NCI-H1092 treated with DMSO at 0.1 percent for 48 hours (cell line): ENCODE results near the gene HNRNPA1.
A peak's percentile ranks its signal among the peaks of the same experiment; 100 is the strongest.
"Not testable (repeated sequence)": the region's sequence is repeated elsewhere in the genome, so short reads cannot be mapped to it uniquely, and the experiment has no call there.

Experiments
- DNase-seq: peaks from one replicate; lab custom pipeline; 2025; lab: John Stamatoyannopoulos, UW

The HNRNPA1 gene

DNA sequence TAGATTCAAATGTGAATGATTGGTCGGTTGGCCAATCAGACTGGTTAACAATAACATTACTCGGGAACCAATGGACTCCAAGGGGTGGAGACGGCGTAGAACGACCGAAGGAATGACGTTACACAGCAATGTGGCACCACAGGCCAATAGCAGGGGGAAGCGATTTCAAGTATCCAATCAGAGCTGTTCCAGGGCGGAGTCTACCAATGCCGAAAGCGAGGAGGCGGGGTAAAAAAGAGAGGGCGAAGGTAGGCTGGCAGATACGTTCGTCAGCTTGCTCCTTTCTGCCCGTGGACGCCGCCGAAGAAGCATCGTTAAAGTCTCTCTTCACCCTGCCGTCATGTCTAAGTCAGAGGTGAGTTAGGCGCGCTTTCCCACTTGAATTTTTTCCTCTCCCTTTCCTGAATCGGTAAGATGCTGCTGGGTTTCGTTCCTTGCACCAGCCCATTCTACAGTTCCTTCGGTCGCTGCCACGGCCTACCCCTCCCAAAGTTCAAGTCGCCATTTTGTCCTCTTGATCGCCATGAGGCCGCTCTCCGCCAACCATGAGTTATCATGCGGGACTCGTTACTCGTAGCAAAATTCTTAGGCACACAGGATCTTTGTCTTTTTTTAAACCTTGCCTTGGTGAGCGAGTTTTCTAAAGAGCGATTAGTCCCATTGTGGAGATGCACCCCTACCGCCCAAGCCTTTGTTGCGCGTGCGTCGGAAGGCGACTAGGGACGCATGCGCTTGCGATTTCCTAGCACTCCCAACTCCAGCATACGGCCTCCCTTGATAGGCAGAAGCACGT, at the start of gene HNRNPA1:
Gene HNRNPA1, plus strand, starts transcription at position 259 of the 793 bp plus-strand sequence. Its CDS starts 82 bp downstream, at position 341.
- DNase-seq: peak; percentile 100

DNA sequence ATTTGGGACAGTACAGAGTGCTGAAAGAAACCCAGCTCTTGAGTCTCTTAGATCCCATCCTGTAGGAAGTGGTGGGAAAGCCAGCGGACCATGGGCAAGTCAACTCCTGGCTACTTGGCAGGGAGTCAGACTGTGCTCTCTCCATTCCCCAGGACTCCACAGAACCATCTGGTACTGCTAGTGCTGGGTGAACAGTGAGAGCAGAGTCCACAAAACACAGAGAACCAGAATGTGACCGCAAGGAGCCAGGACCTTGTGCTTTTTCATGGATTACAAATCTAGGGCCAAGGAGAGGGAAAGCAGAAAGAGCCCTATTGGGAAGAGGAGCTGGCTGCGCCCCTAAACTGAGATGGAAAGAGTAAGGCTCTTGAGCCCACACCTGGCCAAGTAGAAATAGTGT, 49.3 kb upstream of the HNRNPA1 start:
- DNase-seq: not testable (repeated sequence)

DNA sequence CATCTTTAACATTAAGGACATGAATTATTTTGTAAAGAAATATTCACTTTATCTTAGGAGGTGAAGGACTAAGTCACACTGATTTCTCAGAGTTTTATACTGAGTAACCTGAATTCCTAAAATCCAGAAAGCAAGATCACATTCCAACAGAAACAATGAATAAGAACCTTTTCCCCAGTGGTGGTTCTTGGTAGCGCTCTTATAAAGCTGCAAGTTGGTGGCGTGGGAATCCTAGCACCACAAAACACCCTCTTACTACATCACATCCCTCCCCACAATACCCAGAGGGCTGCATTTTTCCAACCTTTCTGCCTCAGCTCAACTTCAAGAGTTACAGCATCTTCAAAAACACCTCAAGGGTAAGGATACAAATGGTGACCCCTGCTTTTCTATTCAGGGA, 47.7 kb upstream of the HNRNPA1 start:
- DNase-seq: no peak

DNA sequence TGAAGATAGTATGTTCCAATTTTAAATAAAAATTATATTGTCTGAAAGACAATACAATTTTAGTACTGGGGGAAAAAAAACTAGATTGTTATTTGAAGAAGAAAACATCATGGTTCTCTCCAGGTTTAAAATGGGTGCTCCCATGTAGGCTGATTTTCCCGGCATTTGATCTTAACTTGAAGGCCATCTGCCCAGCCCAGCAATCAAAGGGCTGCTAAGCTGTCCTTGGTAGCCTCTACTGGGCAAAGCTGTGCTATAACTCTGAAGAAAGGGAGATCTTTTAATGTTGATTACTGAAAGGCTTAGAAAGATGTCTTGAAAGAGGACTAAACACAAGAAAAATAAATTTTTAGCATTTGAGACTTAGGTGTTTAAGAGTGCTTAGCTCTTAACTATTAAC, 42.0 kb upstream of the HNRNPA1 start:
- no peak for DNase-seq

DNA sequence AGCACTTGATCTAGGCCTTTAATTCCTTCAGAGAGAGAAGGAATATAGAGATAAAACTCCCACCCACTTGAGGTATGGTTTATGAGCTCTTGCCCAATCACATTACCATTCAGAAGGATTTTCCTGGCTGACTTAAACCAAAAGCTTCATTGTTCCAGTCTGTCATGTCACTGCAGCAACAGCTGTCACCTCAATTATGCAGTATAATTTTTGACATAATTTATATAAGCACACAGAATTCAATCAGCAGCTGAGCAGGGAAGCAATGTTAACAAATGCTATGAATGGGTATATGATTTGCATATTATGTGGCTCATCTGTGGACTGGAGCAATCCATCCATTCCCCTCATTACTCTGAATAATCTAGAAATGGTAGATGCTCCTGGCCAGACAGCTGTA, 40.9 kb upstream of the HNRNPA1 start:
- no peak for DNase-seq

DNA sequence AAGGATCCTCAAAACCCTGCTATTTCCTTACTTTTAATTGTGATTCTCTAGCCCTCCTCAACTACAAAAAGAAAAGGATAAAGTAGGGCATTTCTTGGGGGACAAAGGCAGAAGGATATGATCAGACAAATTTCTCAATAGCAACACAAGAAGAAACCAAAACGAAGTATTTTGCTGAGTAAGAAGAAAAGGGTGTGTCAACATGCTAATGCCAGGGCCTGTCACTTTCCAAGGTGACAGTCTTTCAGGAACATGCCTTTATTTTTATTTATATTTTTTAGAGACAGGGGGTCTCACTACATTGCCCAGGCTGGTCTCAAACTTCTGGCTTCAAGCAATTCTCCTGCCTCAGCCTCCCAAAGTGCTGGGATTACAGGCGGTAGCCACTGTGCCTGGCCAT, 40.4 kb upstream of the HNRNPA1 start:
- no peak for DNase-seq

DNA sequence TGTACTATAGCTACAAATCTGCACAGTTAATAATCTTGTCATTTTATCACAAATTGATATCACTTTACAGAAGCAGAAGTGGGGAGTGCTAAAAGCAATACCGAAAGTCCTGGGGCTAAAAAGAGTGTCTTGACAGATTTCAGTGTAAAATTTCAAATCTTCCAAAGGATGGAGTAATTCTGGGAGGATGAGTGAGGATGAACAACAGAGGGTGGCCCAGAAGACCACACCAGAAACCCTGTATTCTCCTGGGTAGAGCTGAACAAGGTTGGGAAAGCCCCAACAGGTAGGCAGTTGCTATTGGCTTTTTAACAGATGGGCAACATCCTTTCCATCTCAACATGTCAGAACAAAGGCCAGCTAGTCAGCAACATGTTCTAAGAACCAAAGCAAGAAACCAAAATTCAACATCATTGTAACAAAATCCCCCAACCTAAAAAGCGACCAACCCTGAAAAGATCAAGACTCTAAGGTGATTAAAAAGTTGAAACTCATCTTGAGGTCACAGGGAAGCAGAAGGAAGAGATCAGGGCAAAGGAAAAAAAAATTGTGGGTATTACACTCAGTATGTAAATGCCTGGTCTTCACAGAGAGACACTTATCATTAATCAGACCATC, 39.4 kb upstream of the HNRNPA1 start:
- DNase-seq: no peak

DNA sequence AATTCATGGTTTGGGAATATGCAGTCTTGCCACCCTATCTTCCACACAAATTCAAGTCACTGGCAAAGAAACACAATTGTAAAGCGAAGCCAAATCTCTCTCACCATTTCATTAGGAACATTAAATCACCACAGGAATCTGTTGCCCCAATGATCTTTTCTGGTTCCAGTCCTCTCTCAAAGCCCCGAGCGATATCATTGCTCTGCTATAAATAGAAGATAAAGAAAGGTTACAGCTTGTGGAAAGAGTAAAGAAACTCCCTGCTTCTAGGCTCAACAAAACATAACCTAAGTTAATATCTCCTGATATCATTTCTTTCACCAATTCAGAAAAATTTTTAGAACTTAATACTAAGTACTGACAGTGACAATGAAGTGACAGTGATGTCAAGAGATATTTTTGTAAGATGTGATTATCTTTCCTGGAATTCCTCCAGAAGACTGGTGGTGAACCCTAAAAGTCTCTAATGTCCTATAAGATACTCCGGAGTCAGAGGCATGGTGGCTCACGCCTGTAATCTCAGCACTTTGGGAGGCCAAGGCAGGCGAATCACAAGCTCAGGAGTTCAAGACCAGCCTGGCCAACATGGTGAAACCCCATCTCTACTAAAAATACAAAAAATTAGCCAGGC, 34.4 kb upstream of the HNRNPA1 start:
- no peak for DNase-seq

DNA sequence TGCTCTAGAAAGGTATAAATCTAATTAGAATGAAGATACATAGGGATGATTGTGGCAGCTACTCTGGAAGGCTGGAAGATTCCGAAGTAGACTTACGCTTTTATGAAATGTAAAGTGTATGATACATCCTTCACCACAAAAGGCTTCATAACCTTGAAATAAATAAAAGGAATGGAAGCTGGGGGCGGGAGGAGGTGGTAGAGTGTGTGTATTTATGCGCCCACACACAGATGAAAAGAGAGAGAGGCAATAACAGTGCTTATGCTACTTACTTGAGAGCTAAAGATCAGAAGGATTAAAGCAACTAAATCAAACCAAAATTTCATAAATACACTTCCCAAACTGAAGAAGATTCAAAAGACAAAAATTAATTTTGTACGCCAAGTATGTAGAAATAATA, 31.0 kb upstream of the HNRNPA1 start:
- no peak for DNase-seq

DNA sequence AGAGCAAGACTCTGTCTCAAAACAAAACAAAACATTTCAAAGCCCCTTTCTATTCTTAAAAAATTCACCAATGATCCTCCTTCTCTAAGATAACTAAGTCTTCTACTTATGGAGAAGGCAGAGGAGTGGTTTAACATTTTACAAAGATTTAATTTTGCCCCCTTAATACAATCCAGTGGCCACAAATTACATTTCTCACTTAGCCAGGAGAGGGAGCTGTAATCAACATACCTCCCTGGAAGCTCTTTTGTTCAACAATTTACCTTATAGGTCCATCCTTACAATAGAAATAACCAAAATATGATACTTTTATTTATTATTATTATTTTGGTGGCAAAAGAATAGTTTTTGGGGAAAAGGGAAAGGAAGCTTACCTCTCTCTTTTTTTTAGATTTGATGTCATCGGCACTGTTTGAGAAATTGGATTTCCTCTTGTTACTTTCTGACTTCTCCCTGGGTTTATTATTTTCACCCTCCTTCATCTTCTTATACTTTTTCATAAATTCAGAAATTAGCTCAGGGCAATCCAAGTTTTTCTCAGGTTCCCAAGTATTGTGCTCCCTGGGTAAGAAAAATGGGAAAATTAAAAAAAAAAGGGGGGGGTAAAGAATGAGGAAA, 28.8 kb upstream of the HNRNPA1 start:
- DNase-seq: peak; percentile 54

DNA sequence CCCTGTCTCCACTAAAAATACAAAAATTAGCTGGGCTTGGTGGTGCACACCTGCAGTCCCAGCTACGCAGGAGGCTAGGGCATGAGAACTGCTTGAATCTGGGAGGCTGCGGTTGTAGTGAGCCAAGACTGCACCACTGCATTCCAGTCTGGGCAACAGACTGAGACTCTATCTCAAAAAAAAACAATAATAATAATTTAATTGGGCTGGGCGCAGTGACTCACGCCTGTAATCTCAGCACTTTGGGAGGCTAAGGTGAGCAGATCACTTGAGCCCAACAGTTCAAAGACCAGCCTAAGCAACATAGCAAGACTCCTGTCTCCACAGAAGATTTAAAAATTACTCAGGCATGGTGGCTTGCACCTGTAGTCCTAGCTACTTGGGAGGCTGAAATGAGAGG, 27.3 kb upstream of the HNRNPA1 start:
- DNase-seq: no peak

DNA sequence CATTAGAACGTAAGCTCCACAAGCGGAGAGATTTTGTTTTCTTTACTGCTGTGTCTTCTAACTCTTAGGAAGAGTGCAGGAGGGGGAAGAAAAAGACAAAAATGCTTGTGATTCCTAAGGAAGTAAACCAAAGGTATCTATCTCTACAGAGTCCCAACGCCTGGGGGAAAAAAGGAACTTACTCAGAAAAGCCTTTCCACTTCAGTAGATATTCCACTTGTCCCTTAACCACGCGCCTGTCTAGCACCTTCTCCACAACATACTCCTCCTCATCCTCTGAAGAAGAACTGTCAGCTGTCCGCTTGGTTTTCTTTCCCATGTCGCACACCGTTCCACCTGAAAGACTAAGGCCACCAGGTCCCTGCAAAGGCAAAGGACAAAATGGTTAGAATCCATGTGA, 23.2 kb upstream of the HNRNPA1 start:
- no peak for DNase-seq

DNA sequence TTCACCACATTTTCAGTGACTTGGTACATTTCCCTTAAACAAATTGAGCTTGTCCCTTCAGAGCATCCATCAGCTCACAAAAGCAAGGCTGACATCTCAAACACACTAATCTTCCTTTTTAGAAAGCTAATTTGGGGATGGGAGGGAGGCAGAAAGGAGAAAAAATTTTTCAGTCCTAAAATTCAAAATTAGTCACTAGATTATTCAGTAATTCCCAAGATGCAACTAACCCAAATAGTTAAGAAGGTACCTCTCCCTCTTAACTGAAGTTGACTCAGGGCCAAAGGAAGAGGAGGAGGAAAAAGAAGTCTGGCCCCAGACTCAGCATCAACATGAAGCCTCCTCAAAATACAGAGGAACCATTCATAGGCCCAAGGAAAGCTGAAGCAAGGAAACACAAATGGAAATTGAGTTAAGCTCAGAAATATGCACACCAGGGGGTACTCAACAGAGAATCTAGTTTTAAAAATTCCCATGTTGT, 22.3 kb upstream of the HNRNPA1 start:
- DNase-seq: no peak

DNA sequence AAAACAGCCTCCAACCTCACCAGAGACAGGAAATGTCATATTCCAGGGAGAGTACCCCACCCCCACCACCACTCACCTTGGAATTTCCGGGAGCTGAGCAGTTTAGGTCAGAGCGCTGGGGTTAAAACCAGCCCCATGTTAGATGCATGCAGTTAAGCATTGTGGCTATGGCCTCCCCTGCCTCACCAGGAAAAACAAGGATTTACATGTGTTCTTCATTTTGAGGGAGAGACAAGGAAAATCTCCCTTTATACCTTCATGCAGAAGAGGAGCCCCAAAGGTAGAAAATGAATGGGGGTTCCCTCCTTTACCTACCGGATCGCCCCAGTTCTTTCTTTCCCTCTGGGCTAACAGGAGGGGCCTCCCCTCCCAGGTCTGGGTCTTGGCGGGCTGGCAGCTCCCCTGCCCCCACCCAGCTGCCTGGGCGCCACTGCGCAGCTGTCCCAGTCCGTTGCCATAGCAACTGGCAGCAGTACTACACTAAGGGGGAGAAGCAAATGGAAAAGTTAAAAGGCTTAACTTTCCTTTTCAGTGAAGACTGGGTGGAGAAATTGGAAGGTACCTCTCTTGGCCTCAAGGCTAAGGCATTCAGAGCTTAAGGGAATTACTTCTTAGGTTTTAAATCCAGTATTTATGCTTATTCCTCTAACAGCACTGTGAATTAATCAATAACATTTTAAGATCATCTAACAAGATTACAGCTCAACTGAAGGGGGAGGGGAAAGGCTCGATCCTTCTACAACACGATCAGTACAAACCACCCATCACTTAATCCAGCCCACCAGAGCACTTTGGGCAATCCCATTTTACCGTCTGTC, 21.1 kb upstream of the HNRNPA1 start:
- DNase-seq: peak; percentile 98

DNA sequence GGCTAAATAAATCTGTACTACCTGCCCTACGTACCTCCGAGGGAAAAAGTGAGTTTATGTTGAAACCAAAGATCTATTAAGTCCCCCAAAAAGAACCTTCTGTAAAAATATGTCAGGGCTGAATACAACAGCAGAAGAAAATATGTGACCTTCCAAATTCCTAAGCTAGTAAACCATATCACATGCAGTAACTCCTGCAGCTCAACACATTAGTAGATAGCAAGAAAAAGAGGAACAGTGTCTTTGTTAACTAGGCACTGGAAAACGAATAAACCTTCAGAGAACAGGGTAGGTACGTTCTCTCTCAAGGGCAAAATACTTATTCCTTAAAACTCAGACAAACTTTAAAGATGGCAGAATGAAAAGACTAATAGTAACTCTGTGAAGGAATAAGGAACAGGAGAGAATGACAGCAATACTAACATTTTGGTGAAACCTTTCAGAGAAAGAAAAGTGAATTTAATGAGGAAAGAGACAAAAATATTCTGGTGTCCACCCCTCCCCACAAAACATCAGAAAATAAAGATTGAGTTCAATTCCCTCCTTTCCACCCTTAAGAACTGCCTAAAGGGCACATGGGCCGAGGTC, 18.6 kb upstream of the HNRNPA1 start:
- DNase-seq: no peak

DNA sequence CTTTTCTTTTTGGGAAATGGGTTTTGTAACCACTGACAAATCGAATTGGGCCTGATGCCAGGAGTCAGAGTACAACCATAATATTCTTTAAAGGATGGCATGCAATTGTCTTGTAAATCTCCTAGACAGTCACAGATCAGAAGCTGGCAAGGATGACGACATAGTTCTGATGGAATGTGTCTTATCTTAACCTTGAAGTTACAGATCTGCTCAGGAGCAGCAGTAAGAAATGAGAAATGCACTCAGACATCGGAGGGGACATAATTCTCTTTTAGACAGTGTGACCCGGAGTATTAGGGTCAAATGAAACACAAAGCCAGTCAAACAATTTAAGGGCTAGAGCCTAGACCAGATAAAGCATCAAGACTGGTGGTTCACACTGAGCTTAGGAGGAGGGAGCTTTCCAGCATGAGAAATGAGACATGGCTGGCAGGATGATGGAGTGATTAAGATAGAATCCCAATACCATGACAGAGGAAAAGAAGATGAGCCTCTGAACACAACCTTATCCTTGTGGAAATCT, 18.1 kb upstream of the HNRNPA1 start:
- DNase-seq: no peak

DNA sequence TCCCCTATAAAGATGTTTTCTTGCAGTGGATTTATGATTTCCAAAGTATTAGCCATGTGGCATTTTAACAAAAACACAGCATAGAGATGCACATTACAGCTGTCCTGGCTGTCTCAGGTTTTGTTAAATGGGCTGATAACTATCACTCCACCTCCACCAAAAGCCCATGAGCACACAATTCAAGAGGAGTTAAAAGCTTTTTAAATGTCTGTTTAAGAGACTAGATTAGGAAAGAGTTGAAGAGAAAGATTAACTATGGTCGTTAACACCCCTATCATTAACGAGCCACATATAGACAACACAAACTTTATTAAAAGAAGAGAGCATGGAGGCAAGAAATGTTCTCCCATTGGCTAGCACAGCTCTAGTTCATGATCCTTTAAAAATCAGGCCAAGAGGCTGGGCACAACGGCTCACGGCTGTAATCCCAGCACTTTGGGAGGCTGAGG, 15.1 kb upstream of the HNRNPA1 start:
- DNase-seq: no peak

DNA sequence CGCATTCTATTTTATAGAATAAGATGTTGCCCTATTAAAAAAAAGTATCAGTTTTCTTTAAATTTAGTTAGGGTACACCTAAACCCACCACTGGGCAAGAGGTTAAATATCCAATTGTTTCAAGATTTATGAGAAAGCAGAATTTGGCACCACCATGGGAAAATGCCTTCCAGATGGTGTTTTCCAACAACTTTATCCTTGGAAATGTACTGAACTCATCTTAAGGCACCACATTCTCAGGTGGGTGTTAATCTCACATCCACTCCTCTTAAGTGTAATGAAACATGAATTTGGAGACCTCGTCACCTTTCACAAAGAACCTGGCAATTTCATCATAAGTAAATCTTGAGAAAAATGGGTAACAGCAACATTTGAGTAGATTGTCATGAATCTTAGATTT, 13.7 kb upstream of the HNRNPA1 start:
- no peak for DNase-seq

DNA sequence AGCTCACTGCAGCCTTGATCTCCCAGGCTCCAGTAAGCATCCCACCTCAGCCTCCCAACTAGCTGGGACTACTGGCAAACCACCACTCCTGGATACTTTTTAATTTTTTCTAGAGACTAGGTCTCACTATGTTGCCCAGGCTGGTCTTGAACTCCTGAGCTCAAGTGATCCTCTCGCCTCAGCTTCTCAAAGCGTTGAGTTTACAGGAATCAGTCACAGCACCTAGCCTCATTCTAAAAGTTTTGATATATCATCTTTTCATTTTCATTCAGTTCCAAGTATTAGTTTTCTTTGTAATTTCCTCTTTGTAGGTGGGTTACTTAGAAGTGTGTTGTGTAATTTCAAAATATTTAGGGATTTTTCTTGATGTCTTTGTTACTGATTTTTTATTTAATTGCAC, 10.2 kb upstream of the HNRNPA1 start:
- no peak for DNase-seq

DNA sequence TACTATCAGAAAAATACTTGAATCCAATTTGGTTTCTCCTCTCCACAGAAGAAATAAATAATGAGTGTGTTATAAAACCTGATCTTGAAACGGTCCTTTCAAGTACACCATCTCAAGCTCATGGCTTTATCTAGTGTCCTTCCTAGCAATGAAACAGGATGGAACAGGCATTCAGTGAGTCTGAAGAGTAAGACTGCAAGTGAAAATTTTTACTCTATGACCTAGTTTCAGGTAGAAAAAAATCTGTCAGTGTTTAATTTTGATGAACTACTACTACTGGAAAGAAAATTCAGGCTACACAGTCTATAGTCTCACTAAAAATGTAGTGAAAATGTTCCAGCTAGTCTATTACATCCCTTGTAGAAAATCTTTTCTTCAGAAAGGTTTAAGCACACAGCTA, 8.3 kb upstream of the HNRNPA1 start:
- DNase-seq: no peak

DNA sequence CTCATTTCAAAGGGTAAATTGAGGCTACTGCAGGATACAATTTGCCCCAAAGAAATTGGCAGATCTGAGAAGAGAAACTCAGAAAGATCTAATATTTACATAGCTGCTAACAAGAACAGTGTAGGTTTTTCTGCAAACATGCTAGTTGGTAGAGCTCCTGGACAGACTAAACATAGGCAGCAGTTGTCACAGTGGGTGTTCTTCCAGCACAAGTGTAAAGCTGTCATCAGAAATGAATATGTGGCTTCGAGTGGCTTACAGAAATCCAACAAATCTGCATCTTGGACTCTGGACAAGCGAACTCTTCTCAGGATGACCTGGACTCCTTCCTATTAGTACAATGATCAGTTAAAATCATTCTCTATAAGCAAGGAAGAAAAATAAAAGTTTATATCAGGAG, 6.5 kb upstream of the HNRNPA1 start:
- peak; percentile 82 for DNase-seq
